SHP77 (cell line): ENCODE data around the gene WDR4.
A peak's percentile ranks its signal among the peaks of the same experiment; 100 is the strongest.
"Not testable (repeated sequence)": the region's sequence is repeated elsewhere in the genome, so short reads cannot be mapped to it uniquely, and the experiment has no call there.

Source experiments
- DNase-seq, 2 experiments: peaks; one replicate each; lab custom pipeline; 2025; lab: John Stamatoyannopoulos, UW

The WDR4 gene

DNA sequence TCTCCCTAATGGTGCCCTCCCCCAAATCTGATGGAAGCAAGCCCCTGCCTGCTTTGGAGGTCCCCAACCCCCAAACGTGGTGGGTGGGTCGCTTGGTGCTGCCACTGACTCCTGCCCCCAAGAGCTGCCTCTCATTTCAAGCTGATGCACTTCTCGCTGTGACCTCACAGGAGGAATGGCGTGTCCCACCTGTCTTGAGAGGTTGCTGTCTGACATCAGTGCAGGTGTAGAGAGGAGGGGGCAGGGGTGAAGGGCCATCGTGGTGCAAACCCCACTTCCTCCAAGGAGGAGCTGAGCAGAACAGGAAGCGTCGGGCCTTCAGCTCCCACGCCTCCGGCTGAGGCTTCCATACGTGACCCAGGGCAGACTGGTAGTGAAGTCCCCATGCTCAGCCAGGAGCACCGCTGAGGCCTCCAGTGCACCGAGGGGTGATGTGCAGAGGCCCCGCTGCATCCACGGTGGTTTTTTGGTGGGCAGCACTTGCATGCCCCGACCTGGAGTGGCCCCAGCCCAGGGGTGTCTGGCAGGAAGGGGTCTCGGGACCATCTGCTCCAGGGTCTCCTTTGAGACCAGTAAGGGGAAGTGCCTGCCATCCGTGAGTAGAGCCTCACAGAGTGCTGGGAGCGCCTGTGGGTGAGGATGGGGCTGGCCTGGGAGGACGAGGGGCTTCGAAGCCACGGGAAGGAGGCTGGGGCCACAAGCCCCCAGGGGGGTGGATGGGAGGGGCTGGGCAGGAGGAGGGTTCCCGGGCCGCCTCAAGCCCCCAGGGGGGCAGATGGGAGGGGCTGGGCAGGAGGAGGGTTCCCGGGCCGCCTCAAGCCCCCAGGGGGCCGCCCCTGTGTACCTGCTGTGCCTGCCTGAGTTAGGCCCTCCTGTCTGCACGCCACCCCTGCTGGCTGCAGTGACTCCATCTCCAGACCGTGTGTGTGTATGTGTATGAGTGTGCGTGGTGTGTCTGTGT, 39.8 kb downstream of the WDR4 start:
- no peak for DNase-seq

DNA sequence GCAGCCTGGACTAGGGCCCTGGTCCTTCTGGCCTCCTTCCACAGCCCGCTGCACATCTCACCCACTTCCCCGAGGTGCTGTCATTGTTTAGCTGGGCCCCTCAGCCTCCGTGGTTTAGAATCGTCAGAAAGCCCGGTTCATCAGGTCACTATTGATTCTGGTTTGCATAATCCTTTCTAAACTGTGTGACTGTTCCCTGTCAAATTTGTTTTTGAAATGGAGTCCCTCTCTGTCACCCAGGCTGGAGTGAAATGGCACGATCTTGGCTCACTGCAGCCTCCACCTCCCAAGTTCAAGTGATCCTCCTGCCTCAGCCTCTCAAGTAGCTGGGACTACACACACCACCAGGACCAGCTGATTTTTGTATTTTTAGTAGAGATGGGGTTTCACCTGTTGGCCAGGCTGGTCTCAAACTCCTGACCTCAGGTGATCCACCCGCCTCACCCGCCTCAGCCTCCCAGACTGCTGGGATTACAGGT, 41.1 kb downstream of the WDR4 start:
- not testable (repeated sequence) for DNase-seq

DNA sequence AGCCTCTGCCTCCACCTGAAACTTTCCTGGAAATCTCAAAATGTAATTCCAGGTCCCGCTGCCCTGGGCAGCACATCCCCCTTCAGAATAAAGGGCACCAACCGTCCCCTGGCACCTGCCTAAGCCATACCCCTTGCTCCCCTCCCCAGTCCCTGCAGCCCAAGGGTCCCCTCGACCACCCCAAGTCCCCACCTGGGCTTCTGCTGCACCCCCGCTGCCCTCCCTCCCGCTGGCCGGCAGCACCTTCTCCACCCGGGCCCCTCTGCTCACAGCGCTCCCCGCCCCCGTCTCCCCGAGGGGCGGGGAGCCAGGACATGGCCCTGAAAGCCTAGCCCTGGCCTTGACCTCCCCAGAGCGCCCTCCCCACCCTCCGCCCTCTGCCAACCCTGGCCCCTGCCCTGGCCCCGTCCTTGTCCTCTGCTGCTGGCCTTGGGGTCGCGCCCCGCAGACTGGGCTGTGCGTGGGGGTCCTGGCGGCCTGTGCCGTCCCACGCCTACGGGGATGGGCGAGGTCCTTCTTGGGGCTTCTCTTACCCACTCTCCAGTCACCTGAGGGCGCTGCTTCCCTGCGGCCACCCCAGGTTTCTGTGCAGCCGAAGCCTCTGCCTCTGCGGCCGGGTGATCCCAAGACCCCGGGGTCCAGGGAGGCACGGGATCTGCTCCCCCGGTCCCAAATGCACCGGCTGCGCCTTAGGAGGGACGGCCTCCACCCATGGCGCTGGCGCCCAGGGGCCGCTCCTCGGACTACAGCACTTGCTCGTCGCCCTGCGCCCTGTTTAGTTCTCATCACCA, 41.7 kb downstream of the WDR4 start:
- no peak for DNase-seq

DNA sequence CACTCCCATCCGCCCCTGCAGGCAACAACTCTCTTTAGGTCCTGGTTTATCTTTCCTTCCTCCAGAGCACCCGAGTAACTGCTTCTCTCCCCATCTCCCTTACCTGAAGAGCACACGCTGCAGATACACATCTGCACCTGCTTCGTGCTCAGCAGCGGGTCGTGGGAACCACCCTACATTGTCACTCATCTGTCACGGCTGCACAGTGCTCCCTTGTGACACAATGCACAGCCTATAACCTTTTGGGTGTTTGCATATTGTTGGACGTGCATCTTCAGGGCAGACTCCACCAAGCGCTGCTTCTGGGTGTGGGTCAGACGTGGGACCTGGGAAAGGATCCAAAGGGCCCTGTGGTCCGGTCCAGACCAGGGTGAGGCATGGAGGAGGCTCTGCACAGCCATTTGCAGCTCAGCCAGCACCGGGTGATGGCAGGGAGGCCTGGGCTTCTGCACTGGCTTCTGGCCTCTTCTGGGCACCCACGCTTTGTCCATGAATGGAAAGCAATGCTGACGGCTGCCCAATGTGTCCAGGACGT, 42.5 kb downstream of the WDR4 start:
- DNase-seq = no peak

DNA sequence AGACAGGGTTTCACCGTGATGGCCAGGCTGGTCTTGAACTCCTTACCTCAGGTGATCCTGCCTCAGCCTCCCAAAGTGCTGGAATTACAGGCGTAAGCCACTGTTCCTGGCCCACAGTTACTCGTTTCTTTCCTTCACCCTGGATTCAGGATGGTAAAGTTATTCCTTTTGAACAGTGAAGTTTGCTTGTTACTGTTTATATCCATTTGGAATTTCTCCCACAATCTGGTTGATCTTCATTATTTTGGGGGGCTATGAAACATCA, 43.0 kb downstream of the WDR4 start:
- DNase-seq = no peak

DNA sequence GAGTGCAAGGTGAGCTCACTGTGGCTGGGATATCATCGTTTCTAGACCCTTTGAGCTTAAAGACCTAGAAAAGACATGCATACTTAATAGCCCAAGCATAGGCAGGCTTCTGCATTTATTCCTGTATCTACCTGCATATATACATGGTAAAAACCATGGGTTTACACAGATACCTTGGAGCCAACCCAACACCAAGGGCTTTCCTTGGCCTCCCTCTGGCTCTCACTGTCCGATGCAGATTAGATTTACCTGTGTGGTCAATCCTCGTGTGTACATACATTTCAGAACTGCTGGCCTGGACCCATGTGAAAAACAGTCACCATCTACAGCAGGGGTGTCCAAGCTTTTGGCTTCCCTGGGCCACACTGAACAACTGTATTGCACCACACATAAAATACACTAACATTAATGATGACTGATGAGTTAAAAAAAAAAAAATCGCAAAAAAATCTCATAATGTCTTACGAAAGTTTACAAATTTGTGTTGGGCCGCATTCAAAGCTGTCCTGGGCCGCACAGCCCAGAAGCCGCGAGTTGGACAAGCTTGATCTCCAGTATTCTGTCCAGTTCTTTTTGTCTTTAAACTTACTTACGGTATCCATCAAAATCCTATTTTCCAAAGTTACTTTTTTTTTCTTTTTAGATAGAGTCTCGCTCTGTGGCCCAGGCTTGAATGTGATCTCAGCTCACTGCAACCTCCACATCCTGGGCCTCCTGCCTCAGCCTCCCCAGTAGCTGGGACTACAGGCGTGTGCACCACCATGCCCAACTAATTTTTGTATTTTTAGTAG, 43.5 kb downstream of the WDR4 start:
- no peak for DNase-seq

DNA sequence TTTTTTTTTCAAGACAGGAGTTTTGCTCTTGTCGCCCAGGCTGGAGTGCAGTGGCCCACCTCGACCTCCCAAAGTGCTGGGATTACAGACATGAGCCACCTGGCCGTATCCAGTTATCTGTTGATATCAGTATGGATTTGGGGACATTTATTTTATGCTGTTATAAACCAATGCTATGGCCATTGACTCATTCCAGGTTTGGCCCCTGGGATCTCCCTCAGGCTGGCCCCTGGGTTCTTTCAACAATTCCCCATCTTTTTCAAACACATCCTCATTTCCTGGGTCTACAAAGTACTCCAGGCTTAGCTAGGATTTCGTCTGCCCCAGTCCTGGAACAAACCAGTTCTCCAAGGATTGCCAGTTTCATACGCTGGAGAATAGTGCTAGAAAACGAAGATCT, 44.1 kb downstream of the WDR4 start:
- DNase-seq = no peak

DNA sequence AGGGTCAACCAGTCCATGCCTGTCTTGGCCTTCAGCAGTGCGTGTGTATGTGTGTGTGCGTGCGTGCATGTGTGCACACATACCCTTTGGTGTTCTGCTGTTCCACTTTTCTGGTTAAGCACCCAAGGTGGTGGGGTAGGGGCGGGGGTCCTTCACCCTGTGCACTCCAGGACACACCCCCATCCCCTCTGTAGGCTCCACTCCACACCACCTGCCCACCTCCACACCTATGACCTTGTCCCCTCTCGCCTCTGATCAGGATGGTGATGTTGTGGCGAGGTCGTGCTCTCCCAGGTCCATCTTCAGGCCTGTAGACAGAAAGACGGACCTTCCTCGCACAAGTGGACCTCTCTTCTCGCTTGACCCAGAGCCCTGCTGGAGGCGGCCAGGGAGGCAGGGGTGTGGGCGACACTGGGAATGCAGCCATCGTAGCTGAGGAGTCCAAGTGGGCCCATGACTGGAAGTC, 44.6 kb downstream of the WDR4 start:
- no peak for DNase-seq

DNA sequence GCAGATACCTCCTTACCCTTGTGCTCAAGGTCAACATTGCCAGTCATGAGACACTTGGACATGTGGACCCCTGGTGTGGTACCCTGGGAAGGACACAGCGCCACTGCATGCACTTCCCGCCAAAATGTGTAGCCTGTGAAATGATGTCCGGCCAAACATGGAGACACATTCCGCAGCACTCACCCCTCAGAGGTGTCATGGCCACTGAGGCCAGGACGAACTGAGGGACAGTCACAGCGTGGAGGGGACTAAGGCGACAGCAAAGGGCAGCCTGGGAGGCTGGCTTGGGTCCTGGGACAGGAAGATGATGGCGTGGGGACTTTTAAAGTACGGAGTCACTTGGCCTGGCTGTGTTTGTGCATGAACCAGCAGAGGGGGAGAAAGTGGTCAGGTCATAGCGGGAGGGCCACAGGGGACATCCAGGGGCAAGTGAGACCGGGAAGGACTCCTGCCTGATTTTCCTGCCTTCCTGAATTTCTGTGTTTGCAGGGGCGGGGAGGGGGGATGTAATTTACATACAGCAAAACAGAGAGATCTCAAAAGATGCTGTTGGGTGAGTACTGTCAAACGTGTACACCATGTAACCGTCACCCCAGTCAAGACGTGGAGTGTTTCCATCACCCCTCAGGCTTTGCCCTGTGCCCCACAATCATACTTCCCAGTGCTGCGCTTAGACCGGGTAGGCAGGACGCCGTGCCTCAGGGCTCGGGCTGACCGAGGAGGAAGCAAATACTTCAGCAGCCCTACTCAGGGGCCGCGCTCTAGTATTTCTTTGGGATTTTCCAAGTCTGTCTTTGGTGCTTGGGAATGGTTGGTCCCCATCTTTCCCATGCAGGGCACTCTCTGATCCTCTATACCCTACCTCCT, 45.2 kb downstream of the WDR4 start:
- no peak for DNase-seq

DNA sequence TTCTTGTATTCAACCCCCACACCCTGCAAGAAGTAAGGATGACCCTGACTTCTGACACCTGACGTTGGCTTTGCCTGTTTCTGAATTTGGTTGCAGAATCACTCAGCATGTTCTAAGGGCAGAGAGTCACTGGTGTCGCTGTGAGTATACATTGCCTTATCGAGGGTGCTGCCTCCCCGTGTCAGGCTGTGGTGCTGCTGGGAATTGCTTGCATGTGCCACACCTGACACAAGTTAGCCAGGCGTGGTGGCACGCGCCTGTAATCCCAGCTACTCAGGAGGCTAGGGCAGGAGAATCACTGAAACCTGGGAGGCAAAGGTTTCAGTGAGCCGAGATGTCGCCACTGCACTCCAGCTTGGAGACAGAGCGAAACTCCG, 45.9 kb downstream of the WDR4 start:
- peak; percentile 23 to 38 for DNase-seq

DNA sequence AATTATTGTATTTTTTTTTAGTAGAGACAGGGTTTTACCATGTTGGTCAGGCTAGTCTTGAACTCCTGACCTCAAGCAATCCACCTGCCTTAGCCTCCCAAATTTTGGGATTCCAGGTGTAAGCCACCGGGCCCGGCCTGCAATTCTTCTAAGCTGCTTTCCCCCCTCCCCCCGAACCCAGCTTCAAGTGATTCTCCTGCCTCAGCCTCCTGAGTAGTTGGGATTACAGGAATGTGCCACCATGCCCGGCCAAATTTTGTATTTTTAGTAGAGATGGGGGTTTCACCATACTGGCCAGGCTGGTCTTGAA, 47.1 kb downstream of the WDR4 start:
- not testable (repeated sequence) for DNase-seq

DNA sequence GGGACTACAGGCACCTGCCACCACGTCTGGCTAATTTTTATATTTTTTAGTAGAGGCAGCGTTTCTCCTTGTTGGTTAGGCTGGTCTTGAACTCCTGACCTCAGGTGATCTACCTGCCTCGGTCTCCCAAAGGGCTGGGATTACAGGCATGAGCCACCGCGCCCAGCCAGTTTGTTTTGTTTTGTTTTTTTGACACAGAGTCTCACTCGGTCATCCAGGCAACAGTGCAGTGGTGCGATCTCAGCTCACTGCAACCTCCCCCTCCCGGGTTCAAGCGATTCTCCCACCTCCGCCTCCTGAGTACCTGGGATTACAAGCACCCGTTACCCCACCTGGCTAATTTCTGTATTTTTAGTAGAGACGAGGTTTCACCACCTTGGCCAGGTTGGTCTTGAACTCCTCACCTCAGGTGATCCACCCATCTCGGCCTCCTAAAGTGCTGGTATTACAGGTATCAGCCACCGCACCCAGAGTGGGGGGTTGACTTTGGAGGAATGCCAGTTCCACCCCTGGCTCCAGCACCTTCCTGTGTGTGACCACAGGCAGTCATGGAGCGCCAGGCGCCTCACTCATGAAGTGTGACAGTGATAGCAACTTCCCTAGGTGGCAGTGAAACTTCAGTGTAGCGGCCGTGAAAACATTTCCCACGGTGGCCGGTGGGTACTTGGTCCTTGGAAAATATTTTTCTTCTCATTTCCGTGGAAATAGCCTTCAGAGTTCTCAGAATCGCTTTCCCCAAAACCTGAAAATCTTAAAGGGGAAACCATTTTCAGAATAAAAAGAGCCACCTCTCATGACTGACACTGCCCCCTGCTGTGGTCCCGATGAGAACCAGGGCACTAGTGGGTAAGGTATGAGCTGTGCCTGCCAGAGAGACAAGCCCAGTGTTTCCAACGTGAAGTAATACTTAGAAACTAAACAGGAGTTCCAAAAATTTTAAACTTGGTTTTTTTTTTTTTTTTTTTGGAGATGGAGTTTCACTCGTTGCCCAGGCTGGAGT, 48.6 kb downstream of the WDR4 start:
- no peak for DNase-seq

DNA sequence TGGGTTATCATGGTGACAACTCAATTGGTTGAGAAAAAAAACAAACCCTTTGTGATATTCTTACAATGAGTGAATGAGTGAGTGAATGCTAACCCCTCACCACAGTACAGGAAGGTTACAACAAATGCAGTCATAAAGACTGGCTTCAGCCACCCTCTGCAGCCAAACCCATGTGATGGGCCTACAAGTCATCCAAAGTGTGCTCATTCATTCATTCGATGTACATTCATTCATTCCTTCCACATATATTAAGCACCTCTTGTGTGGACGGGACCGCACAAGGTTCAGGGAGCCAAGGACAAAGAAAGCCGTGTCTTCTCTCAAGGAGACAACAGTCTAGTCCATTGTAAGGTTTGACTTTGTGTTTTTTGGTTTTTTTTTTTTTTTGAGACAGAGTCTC, 49.4 kb downstream of the WDR4 start:
- no peak for DNase-seq

DNA sequence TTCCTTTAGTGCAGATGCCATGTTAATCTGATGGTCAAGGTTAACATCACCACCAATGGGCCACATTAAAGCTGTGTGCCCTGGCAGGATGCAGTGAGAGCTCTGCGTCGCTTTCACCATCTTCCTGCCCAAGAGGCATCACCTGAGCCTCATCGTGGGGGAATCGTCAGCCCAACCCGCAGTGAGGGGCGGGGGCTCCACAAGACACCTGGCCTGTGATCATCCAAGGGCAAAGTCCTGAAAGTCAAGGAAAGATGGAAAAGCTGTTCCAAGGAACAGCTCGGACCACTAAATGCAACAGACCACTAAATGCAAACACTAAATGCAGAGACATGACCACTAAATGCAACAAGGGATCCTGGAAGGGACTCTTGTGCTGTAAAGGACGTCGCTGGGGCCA, 49.9 kb downstream of the WDR4 start:
- no peak for DNase-seq

DNA sequence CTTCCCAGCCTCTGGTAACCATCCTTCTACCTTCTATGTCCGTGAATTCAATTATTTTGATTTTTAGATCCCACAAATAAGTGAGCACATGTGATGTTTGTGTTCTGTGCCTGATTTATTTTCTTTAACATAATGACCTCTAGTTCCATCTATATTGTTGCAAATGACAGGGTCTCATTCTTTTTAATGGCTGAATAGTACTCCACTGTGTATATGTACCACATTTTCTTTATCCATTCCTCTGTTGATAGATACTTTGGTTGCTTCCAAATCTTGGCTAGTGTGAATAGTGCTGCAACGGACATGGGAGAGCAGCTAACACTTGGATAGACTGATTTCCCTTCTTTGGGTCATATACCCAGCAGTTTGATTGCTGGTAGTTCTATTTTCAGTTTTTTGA, 51.8 kb downstream of the WDR4 start:
- DNase-seq = no peak

DNA sequence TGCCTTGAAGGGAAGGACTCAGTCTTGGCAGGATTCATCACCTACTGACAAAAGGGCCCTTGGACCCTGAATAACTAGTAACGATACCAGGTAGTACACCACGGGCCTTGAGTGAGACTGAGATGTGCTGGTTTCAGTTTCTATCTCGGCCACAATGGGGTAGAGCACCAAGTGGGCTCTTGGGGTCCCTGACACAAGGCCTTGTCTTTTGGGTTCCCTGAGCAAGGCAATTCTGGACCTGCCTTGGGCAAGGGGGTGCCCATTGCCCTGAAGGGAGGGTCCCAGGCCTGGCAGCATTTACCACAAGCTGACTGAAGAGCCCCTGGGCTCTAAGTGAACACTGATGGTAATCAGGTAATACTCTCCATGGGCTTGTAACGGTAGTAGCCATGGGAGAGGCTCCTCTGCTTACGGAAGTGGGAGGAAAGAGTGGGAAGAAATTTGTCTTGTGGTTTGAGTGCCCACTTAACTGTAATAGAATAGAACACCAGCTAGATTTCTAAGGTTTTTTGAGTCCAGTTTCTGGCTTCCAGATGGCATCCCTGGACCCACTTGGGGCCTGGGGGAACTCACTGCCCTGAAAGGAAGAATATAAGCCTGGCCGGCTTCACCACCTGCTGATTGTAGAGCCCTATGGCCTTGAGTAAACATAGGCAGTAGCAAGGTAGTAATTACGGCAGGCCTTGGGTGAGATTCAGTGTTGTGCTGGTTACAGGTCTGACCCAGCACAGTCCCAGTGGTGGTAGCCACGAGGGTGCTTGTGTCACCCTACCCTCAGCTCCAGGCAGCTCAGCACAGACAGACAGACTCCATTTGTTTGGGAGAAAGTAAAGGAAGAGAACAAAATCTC, 58.5 kb downstream of the WDR4 start:
- DNase-seq = peak; percentile 25 to 47

DNA sequence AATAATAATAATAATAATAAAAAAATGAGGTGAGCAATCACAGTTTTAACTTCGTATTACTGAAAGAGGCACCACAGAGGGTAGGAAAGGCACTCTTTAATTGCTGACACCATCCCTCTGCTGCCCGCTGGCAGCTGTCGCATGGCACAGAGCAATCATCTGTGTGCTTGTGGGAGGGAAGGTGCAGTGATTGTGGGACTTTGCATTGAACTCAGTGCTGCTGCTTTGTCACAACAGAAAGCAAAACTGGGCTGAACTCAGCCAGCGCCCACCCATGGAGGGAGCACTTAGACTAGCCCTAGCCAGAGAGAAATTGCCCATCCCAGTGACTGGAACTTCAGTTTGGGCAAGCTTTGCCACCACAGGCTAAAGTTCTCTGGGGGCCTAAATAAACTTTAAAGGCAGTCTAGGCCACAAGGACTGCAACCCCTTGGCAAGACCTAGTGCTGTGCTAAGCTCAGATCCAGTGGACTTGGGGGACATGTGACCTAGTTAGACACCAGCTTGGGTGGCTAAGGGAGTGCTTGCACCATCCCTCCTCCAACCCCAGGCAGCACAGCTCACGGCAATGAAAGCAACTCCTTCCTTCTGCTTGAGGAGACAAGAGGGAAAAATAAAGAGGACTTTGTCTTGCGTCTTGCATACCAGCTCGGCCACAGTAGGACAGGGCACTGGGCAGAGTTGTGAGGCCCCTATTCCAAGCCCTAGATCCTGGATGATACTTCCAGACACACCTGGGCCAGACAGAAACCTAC, 59.3 kb downstream of the WDR4 start:
- no peak for DNase-seq

DNA sequence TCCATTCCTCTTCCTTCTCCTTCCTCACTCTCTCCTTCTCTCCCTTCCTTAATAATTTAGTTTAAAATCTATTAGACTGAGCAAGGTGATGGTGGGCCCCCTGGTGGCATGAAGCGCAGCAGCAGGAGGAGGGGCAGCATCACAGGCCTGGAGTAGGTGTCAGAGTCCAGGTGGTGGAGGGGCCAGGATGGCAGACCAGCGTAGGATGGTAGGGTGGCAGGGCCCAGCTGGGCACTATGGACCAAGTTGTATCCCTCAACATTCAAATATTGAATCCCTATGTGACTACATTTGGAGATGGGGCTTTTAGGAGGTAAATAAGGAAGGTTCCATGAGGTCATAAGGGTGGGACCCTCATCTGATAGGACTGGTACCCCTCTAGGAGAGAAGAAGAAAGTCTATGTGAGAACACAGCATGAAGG, 61.0 kb downstream of the WDR4 start:
- peak in 1 of 2 experiments; percentile 21 for DNase-seq
